Hepatocyte (in vitro differentiated cells): Measurements from ENCODE around the gene HDAC8. TPM values are rescaled to one million over a fixed set of nuclear protein-coding genes. Genes with fewer than 3 reads are reported as not detected.

Experiments used
- DNase-seq: peaks from one replicate; pipeline ENCODE4 v3.0.0-alpha.2; 2016; ENCODE audit warnings: low spot score
- H2AFZ ChIP-seq: fragments of 200-600 bp; sonication (generic); 2 replicates; pipeline ENCODE4 v1.6.0; 2016; ENCODE audit warnings: antibody characterized with exemption, mild to moderate bottlenecking
- H3K27ac ChIP-seq: fragments of 200-600 bp; sonication (generic); 2 replicates; pipeline ENCODE4 v1.5.1; 2016; ENCODE audit warnings: mild to moderate bottlenecking
- H3K27me3 ChIP-seq: fragments of 200-600 bp; sonication (generic); 2 replicates; pipeline ENCODE4 v1.6.1; 2016
- H3K36me3 ChIP-seq: fragments of 200-600 bp; sonication (generic); replicated peaks from 2 replicates; pipeline ENCODE4 v1.5.1; 2016; ENCODE audit warnings: low read depth; ENCODE audit not compliant: insufficient read depth
- H3K4me1 ChIP-seq: fragments of 200-600 bp; sonication (generic); 2 replicates; pipeline ENCODE4 v1.5.1; 2016; ENCODE audit warnings: mild to moderate bottlenecking, moderate library complexity; ENCODE audit not compliant: insufficient read depth
- H3K4me2 ChIP-seq: fragments of 200-600 bp; sonication (generic); 2 replicates; pipeline ENCODE4 v1.6.0; 2016
- H3K4me3 ChIP-seq: fragments of 200-600 bp; sonication (generic); 2 replicates; pipeline ENCODE4 v1.5.1; 2016; ENCODE audit warnings: mild to moderate bottlenecking
- H3K79me2 ChIP-seq: fragments of 200-600 bp; sonication (generic); 2 replicates; pipeline ENCODE4 v1.6.0; 2017; ENCODE audit warnings: mild to moderate bottlenecking
- H3K9me2 ChIP-seq: fragments of 200-600 bp; sonication (generic); replicated peaks from 2 replicates; pipeline ENCODE4 v1.6.0; 2017; ENCODE audit warnings: mild to moderate bottlenecking; ENCODE audit not compliant: insufficient read depth
- H3K9me3 ChIP-seq: fragments of 200-600 bp; sonication (generic); 2 replicates; pipeline ENCODE4 v1.5.1; 2016; ENCODE audit warnings: low read depth, mild to moderate bottlenecking
- H4K20me1 ChIP-seq: fragments of 200-600 bp; sonication (generic); 2 replicates; pipeline ENCODE4 v1.6.0; 2016; ENCODE audit warnings: mild to moderate bottlenecking; ENCODE audit not compliant: insufficient read depth, poor library complexity, severe bottlenecking
- CTCF ChIP-seq: fragments of 200-600 bp; sonication (generic); IDR thresholded peaks from 2 replicates; pipeline ENCODE4 v1.5.1; 2016; ENCODE audit warnings: antibody characterized with exemption, mild to moderate bottlenecking; ENCODE audit not compliant: poor library complexity
- EZH2 ChIP-seq: fragments of 200-600 bp; sonication (generic); IDR thresholded peaks from 2 replicates; pipeline ENCODE4 v1.6.1; 2016; ENCODE audit warnings: antibody characterized with exemption, mild to moderate bottlenecking, borderline replicate concordance
- EZH2phosphoT487 ChIP-seq: fragments of 200-600 bp; sonication (generic); IDR thresholded peaks from one replicate; pipeline ENCODE4 v1.6.1; 2018; ENCODE audit warnings: antibody characterized with exemption, mild to moderate bottlenecking, low read depth, moderate library complexity; ENCODE audit not compliant: unreplicated experiment, severe bottlenecking
- WGBS: methylation state at CpG from one replicate; pipeline ENCODE4 v1.1.6; 2016; ENCODE audit warnings: low lambda C conversion rate; ENCODE audit errors: missing lambda C conversion rate; 5-methylcytosine and 5-hydroxymethylcytosine counted together
- polyA plus RNA-seq: library from polyadenylated mRNA; unstranded; fragments of >200 nt; fragmentation: Nextera tagmentation; extraction: Ambion mirVana; gene quantifications from 2 replicates; pipeline ENCODE4 v1.2.1, GENCODE V29; 2016
- total RNA-seq: library from RNA; depleted of rRNA; stranded (reverse); fragments of >200 nt; gene quantifications from 2 replicates; pipeline ENCODE4 v1.2.3, GENCODE V29; 2014

The HDAC8 gene
- total and polyA plus RNA-seq, 2 experiments from 2014 or later = 29.4 to 29.5 TPM

- WGBS = 52% methylated on average over 16 of the region's 92 CpGs
Measured at GRCh38 chrX:72306085-72306801, 266.4 kb downstream of the HDAC8 start.

GRCh38 chrX:72305286-72306084 lies 267.2 kb downstream of the HDAC8 start, which contains the start of gene CITED1:
Gene CITED1 (minus strand): TSS chrX:72305914. CDS start chrX:72302869, 3,045 bp downstream.
- 47% methylated on average over 67 of the region's 68 CpGs for WGBS
- H3K27me3 ChIP-seq = peaks cover 45% of the 10 kb centered on the region
- H3K4me3 ChIP-seq = peak within 1 kb of the TSS; percentile 36
- H2AFZ ChIP-seq = peak within 1 kb of the TSS; percentile 46
- H3K4me1 ChIP-seq = peaks cover 12% of the 10 kb centered on the region
- no peaks in the 10 kb centered on the region for H3K79me2 ChIP-seq
- no peaks in the 10 kb centered on the region for H3K9me3 ChIP-seq
- no peaks in the 10 kb centered on the region for H3K36me3 ChIP-seq
- peak within 1 kb of the TSS; percentile 88 for H3K4me2 ChIP-seq
- no peaks in the 10 kb centered on the region for H3K9me2 ChIP-seq
- no peak for TF ChIP-seq EZH2
- no peak for TF ChIP-seq EZH2phosphoT487
- TF ChIP-seq CTCF = no peak
- no peaks in the 10 kb centered on the region for H4K20me1 ChIP-seq
- DNase-seq = no peak
- no peak within 1 kb of the TSS for H3K27ac ChIP-seq

More at GRCh38 chrX:72306085-72306801, 266.4 kb downstream of the HDAC8 start:
- Histone ChIP-seq H2AFZ (no peak overlapping the region), H3K4me3 (peak overlapping the region; percentile 36), H3K27ac (no peak overlapping the region), H3K9me3 (no peaks in the 10 kb centered on the region), H4K20me1 (no peaks in the 10 kb centered on the region), H3K79me2 (no peaks in the 10 kb centered on the region), H3K36me3 (no peaks in the 10 kb centered on the region), H3K4me1 (peaks cover 12% of the 10 kb centered on the region), H3K9me2 (no peaks in the 10 kb centered on the region), H3K27me3 (peaks cover 45% of the 10 kb centered on the region), H3K4me2 (peak overlapping the region; percentile 88)
- no peak for DNase-seq
- no peak for TF ChIP-seq CTCF
- no peak for TF ChIP-seq EZH2
- no peak for TF ChIP-seq EZH2phosphoT487

- no peak overlapping the region for H3K27ac ChIP-seq
- DNase-seq = no peak
- no peak overlapping the region for H2AFZ ChIP-seq
- peaks cover 45% of the 10 kb centered on the region for H3K27me3 ChIP-seq
- H3K4me3 ChIP-seq = no peak overlapping the region
- no peaks in the 10 kb centered on the region for H4K20me1 ChIP-seq
- no peaks in the 10 kb centered on the region for H3K36me3 ChIP-seq
- H3K79me2 ChIP-seq = no peaks in the 10 kb centered on the region
- WGBS = 52% methylated on average over 26 of the region's 26 CpGs
- no peaks in the 10 kb centered on the region for H3K9me3 ChIP-seq
- peaks cover 12% of the 10 kb centered on the region for H3K4me1 ChIP-seq
- no peak for TF ChIP-seq CTCF
- peak; percentile 32 for TF ChIP-seq EZH2
- TF ChIP-seq EZH2phosphoT487 = no peak
- H3K4me2 ChIP-seq = peak overlapping the region; percentile 88
- H3K9me2 ChIP-seq = no peaks in the 10 kb centered on the region
Measured at GRCh38 chrX:72304877-72305276, 267.8 kb downstream of the HDAC8 start.
